ENCODE data around the gene KY. TPM values are rescaled to one million over a fixed set of nuclear protein-coding genes. Genes with fewer than 3 reads are reported as not detected.

The KY gene
- total RNA-seq, 1 donor from 2014 or later: not detected

DNA sequence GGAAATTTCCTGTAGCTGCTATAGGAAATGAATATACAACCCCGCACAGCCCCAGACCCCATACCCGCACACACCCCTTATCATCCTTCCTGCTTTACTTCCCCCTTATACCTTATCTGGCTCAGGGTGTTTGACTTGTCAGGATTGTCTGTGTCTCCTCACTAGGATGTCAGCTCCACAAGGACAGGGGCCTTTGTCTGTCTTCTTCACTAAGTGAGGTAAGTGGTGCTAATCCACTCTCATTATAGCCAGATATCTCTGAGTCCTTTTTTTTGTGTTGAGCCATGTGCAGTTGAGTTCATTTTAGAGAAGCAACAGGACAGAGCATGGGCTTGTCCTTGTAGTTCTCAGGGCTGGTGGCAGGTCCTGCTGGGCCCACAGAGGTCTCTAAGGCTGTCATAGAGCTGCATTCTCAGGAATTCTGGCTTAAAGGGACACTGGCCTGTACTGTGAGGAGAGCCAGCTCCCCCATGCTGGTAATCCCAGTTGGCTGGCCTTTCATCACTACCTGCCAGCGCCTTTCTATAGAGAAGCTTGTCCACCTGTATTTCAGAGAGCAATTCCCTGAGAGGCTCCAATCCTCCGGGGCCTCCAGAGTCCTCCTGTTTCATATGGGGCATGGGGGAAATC, 9.0 kb downstream of the KY start:
- Mint-ChIP-seq H3K9me3 (ENCODE audit: unreplicated experiment) (no peaks in the 10 kb centered on the region), H3K27ac (ENCODE audit: unreplicated experiment) (no peak overlapping the region), H3K36me3 (ENCODE audit: unreplicated experiment) (no peaks in the 10 kb centered on the region), H3K27me3 (ENCODE audit: unreplicated experiment) (peaks cover 5% of the 10 kb centered on the region), H3K4me3 (ENCODE audit: unreplicated experiment) (no peak overlapping the region), H3K4me1 (ENCODE audit: unreplicated experiment) (no peaks in the 10 kb centered on the region)
- DNase-seq (ENCODE audit: extremely low spot score, unreplicated experiment): peak; percentile 51
- TF ChIP-seq, protein P1, sequence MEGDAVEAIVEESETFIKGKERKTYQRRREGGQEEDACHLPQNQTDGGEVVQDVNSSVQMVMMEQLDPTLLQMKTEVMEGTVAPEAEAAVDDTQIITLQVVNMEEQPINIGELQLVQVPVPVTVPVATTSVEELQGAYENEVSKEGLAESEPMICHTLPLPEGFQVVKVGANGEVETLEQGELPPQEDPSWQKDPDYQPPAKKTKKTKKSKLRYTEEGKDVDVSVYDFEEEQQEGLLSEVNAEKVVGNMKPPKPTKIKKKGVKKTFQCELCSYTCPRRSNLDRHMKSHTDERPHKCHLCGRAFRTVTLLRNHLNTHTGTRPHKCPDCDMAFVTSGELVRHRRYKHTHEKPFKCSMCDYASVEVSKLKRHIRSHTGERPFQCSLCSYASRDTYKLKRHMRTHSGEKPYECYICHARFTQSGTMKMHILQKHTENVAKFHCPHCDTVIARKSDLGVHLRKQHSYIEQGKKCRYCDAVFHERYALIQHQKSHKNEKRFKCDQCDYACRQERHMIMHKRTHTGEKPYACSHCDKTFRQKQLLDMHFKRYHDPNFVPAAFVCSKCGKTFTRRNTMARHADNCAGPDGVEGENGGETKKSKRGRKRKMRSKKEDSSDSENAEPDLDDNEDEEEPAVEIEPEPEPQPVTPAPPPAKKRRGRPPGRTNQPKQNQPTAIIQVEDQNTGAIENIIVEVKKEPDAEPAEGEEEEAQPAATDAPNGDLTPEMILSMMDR (IDR thresholded peaks at IDR 0.05): no peak

DNA sequence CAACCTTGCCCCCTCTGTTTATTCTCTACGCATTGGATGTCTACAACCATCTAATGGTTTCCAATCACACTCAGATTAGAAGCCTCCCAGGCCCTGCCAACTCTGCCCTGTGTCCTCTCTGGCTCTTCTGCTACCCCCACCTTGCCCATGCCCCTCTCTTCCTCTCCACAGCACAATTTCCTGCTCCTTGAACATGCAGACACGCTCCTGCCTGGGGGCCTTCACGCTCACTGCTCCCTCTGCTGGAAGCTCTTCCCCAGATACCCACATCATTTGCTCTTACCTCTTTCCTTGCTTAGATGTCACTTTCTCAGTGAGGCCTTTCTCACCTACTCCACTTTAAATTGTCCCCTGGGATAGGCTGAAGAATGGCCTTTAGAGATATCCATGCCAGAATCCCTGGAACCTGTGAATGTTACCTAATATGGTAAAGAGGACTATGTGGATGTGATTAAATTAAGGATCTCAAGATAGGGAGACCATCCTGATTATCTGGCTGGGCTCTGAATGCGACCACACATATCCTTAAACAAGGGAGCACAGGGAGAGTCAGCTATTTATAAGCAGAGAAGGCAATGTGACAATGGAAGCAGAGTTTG, 9.9 kb downstream of the KY start:
- Mint-ChIP-seq H3K9me3 (ENCODE audit: unreplicated experiment) (no peaks in the 10 kb centered on the region), H3K4me3 (ENCODE audit: unreplicated experiment) (no peak overlapping the region), H3K36me3 (ENCODE audit: unreplicated experiment) (no peaks in the 10 kb centered on the region), H3K4me1 (ENCODE audit: unreplicated experiment) (no peaks in the 10 kb centered on the region), H3K27me3 (ENCODE audit: unreplicated experiment) (peaks cover 7% of the 10 kb centered on the region), H3K27ac (ENCODE audit: unreplicated experiment) (no peak overlapping the region)
- TF ChIP-seq, protein P1 (IDR thresholded peaks at IDR 0.05): peak; percentile 51
- peak; percentile 44 for DNase-seq (ENCODE audit: extremely low spot score, unreplicated experiment)

DNA sequence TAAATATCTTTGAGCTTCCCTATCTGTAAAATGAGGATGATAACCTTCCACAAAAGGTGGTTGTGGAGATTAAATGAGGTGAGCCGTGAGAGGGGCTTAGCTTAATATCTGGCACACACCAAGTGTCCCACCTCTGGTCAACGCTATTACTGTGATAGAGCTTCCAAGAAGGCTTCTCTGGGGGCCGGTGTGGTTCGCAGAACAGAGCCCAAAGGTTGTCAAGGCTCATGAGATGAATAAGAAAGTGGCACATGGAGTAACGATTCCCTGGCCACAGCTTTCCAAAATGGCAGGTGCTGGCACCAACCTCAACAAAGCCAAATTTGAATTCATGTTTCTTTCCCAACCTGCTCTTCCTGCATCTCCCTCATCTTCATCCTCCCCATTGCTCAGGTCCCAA, 10.4 kb downstream of the KY start:
- TF ChIP-seq, protein P1 (IDR thresholded peaks at IDR 0.05): no peak
- DNase-seq (ENCODE audit: extremely low spot score, unreplicated experiment): peak; percentile 60
- H3K9me3 Mint-ChIP-seq (ENCODE audit: unreplicated experiment): no peaks in the 10 kb centered on the region
- peaks cover 7% of the 10 kb centered on the region for H3K27me3 Mint-ChIP-seq (ENCODE audit: unreplicated experiment)
- H3K36me3 Mint-ChIP-seq (ENCODE audit: unreplicated experiment): no peaks in the 10 kb centered on the region
- H3K4me3 Mint-ChIP-seq (ENCODE audit: unreplicated experiment): no peak overlapping the region
- H3K4me1 Mint-ChIP-seq (ENCODE audit: unreplicated experiment): no peaks in the 10 kb centered on the region
- H3K27ac Mint-ChIP-seq (ENCODE audit: unreplicated experiment): no peak overlapping the region

DNA sequence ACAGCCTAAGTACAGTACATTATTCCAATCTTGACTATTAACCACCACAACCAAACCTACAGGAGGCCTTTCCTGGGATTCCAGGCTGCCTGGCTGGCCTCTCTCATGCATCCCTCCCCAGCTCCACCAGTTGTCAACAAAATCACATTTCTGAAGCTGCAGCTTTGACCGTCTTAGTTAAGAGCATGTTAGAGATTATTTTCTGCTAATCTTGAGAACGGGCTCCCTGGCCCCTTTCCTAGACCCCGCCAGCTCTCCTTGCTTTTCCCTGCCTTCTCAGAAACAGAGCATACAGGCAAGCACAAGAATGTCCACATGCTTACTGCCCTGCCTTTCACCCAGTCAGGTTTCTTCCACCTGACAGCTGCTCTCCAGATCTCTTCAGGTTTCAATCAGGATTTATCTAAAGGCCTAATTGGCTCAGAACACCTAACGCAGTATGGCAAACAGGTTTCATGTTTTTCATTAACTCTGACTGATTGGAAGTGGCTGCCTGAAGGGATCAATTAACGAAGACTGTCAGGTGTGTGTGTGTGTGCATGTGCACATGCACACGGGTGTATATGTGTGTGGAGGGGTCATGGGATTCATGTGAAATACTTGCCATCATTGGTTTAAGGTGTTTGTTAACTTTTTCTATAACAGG, 12.3 kb downstream of the KY start:
- Mint-ChIP-seq H3K4me3 (ENCODE audit: unreplicated experiment) (no peak overlapping the region), H3K27me3 (ENCODE audit: unreplicated experiment) (peaks cover 18% of the 10 kb centered on the region), H3K36me3 (ENCODE audit: unreplicated experiment) (no peaks in the 10 kb centered on the region), H3K9me3 (ENCODE audit: unreplicated experiment) (peaks cover 3% of the 10 kb centered on the region), H3K4me1 (ENCODE audit: unreplicated experiment) (no peaks in the 10 kb centered on the region), H3K27ac (ENCODE audit: unreplicated experiment) (no peak overlapping the region)
- DNase-seq (ENCODE audit: extremely low spot score, unreplicated experiment): peak; percentile 54
- TF ChIP-seq, protein P1 (IDR thresholded peaks at IDR 0.05): no peak

DNA sequence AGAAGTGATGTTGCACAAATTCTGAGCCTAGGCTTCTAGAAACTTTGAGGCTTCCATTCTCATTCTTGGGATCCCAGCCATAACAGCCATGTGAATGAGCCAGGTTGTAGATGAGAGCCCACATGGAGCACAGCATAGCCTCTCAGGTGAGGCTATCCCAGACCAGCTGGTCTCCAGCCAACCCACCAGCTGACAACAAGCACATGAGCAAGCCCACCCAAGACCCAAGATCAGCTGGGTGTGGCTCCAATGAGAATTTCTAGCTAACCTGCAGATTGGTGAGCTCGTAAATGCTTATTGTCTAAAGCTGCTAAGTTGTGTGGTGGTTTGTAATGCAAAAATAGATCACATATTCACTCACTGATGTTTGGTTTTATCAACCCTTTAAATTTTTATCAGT, 14.4 kb downstream of the KY start:
- H3K36me3 Mint-ChIP-seq (ENCODE audit: unreplicated experiment): no peaks in the 10 kb centered on the region
- TF ChIP-seq, protein P1 (IDR thresholded peaks at IDR 0.05): no peak

More for the DNA sequence above, 14.4 kb downstream of the KY start:
- no peak for DNase-seq (ENCODE audit: extremely low spot score, unreplicated experiment)
- H3K27ac Mint-ChIP-seq (ENCODE audit: unreplicated experiment): no peak overlapping the region
- peaks cover 29% of the 10 kb centered on the region for H3K27me3 Mint-ChIP-seq (ENCODE audit: unreplicated experiment)
- no peaks in the 10 kb centered on the region for H3K4me1 Mint-ChIP-seq (ENCODE audit: unreplicated experiment)
- H3K9me3 Mint-ChIP-seq (ENCODE audit: unreplicated experiment): peaks cover 14% of the 10 kb centered on the region
- H3K4me3 Mint-ChIP-seq (ENCODE audit: unreplicated experiment): no peak overlapping the region

Measured in osteocyte (in vitro differentiated cells).